Tibial nerve (tissue), 4 donors: ENCODE data around the gene NAGLU.

ENCODE experiments used
- CTCF ChIP-seq, 5 experiments: fragments of 200-600 bp in 3 of 5; fragments of 450-650 bp in 2 of 5; sonication (generic) in 3 of 5; IDR thresholded peaks; one replicate each; pipeline ENCODE4 v1.5.1; 2016 to 2019; ENCODE audit warnings: antibody characterized with exemption in 5 of 5, mild to moderate bottlenecking in 3 of 5, moderate library complexity in 2 of 5
- EP300 ChIP-seq, 2 donors: sonication (generic); formaldehyde crosslinking; IDR thresholded peaks; one replicate each; pipeline ENCODE4 v1.6.1; 2017; ENCODE audit warnings: antibody characterized with exemption in 2 of 2, mild to moderate bottlenecking in 1 of 2
- POLR2A ChIP-seq, 2 donors: fragments of 450-650 bp; IDR thresholded peaks; one replicate each; pipeline ENCODE4 v1.6.1; 2017; ENCODE audit warnings: antibody characterized with exemption in 2 of 2, mild to moderate bottlenecking in 2 of 2, moderate library complexity in 2 of 2

- TF ChIP-seq CTCF (IDR thresholded peaks at IDR 0.05), result no peak
- no peak for TF ChIP-seq POLR2A (IDR thresholded peaks at IDR 0.05)
- no peak for TF ChIP-seq EP300 (IDR thresholded peaks at IDR 0.05)
Measured at GRCh38 chr17:42577140-42577531, 41.1 kb downstream of the NAGLU start.
